DND-41 (cell line): Measurements from ENCODE around the gene GREM2.

ENCODE experiments used
- ATAC-seq: fragments of 200-7000 bp; cut with Tn5 transposase; 3 replicates; pipeline ENCODE4 v1.9.1; 2021; ENCODE audit warnings: low read depth; ENCODE audit not compliant: insufficient read depth
- DNase-seq: peaks from one replicate; pipeline ENCODE4 v3.0.0-alpha.2; 2020
- H2AFZ ChIP-seq: 2 replicates; pipeline ENCODE4 v1.6.0; 2012; ENCODE audit warnings: low read depth, low read length
- H3K27ac ChIP-seq: 2 replicates; pipeline ENCODE4 v1.5.1; 2012; ENCODE audit warnings: low read length, inconsistent platforms
- H3K27me3 ChIP-seq: fragments of 200-600 bp; sonication (generic); 2 replicates; pipeline ENCODE4 v1.6.0; 2012; ENCODE audit warnings: low read length, mild to moderate bottlenecking, inconsistent platforms; ENCODE audit not compliant: insufficient read depth, poor library complexity
- H3K36me3 ChIP-seq: 2 replicates; pipeline ENCODE4 v1.5.1; 2012; ENCODE audit warnings: low read length, inconsistent platforms; ENCODE audit not compliant: insufficient read depth
- H3K4me1 ChIP-seq: 2 replicates; pipeline ENCODE4 v1.5.1; 2012; ENCODE audit warnings: mild to moderate bottlenecking, low read length; ENCODE audit not compliant: insufficient read depth
- H3K4me2 ChIP-seq: 2 replicates; pipeline ENCODE4 v1.6.0; 2012; ENCODE audit warnings: mild to moderate bottlenecking, moderate library complexity, low read length, inconsistent platforms; ENCODE audit not compliant: insufficient read depth
- H3K4me3 ChIP-seq, 2 experiments: fragments of 200-600 bp in 1 of 2; shearing (Covaris generic) in 1 of 2; 2 replicates each; pipeline ENCODE4 v1.5.1; 2012 to 2016; ENCODE audit warnings: inconsistent platforms in 2 of 2, low read length in 2 of 2, mild to moderate bottlenecking in 2 of 2, low read depth in 1 of 2, moderate library complexity in 1 of 2
- H3K79me2 ChIP-seq: 2 replicates; pipeline ENCODE4 v1.6.0; 2012; ENCODE audit warnings: low read length, inconsistent platforms; ENCODE audit not compliant: insufficient read depth
- H3K9ac ChIP-seq: 2 replicates; pipeline ENCODE4 v1.6.0; 2012; ENCODE audit warnings: low read depth, mild to moderate bottlenecking, inconsistent platforms, low read length, moderate library complexity
- H3K9me3 ChIP-seq: 2 replicates; pipeline ENCODE4 v1.5.1; 2012; ENCODE audit warnings: low read length, moderate library complexity, mild to moderate bottlenecking, inconsistent platforms; ENCODE audit not compliant: insufficient read depth, severe bottlenecking
- H4K20me1 ChIP-seq: 2 replicates; pipeline ENCODE4 v1.6.0; 2012; ENCODE audit warnings: low read length; ENCODE audit not compliant: insufficient read depth
- EZH2 ChIP-seq: IDR thresholded peaks from 3 replicates; pipeline ENCODE4 v1.6.1; 2012; ENCODE audit warnings: borderline replicate concordance, low read depth, mild to moderate bottlenecking, moderate library complexity, low read length, inconsistent platforms; ENCODE audit not compliant: severe bottlenecking
- TF ChIP-seq, protein P1 (sequence below): IDR thresholded peaks from 2 replicates; pipeline ENCODE4 v1.5.1; 2012; ENCODE audit warnings: borderline replicate concordance, low read length, moderate library complexity, mild to moderate bottlenecking; ENCODE audit not compliant: poor library complexity, severe bottlenecking; ENCODE audit errors: extremely low read depth

Gene GREM2

DNA sequence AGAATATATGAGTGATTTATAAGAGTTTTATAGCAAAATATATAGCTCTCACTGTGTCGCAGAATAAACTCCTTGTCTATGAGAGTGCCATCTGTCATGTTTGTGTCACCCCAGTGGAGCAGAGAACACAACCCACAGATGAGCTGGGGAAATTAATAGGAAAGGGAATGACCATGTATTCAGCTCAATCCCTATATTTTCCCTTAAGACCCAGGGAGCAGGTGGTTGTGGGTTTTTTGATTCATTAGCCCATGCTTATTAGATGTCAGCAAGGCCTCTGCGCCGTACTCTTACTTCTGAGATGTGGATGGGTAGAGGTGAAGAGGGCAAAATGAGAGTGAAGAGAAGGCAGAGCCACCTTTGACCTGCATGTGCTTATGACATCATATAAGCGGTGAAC lies 4.1 kb upstream of the GREM2 start:
- H3K27ac ChIP-seq: no peak overlapping the region
- H3K79me2 ChIP-seq: no peaks in the 10 kb centered on the region
- no peaks in the 10 kb centered on the region for H3K9me3 ChIP-seq
- TF ChIP-seq EZH2: no peak
- TF ChIP-seq, protein P1, sequence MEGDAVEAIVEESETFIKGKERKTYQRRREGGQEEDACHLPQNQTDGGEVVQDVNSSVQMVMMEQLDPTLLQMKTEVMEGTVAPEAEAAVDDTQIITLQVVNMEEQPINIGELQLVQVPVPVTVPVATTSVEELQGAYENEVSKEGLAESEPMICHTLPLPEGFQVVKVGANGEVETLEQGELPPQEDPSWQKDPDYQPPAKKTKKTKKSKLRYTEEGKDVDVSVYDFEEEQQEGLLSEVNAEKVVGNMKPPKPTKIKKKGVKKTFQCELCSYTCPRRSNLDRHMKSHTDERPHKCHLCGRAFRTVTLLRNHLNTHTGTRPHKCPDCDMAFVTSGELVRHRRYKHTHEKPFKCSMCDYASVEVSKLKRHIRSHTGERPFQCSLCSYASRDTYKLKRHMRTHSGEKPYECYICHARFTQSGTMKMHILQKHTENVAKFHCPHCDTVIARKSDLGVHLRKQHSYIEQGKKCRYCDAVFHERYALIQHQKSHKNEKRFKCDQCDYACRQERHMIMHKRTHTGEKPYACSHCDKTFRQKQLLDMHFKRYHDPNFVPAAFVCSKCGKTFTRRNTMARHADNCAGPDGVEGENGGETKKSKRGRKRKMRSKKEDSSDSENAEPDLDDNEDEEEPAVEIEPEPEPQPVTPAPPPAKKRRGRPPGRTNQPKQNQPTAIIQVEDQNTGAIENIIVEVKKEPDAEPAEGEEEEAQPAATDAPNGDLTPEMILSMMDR: no peak
- H3K9ac ChIP-seq: no peak overlapping the region
- peaks cover 46% of the 10 kb centered on the region for H3K4me1 ChIP-seq
- no peaks in the 10 kb centered on the region for H3K27me3 ChIP-seq
- no peak overlapping the region for H3K4me2 ChIP-seq
- H2AFZ ChIP-seq: no peak overlapping the region
- no peaks in the 10 kb centered on the region for H3K36me3 ChIP-seq
- DNase-seq (no peak), ATAC-seq (no peak)
- H3K4me3 ChIP-seq: no peak overlapping the region
- no peaks in the 10 kb centered on the region for H4K20me1 ChIP-seq

DNA sequence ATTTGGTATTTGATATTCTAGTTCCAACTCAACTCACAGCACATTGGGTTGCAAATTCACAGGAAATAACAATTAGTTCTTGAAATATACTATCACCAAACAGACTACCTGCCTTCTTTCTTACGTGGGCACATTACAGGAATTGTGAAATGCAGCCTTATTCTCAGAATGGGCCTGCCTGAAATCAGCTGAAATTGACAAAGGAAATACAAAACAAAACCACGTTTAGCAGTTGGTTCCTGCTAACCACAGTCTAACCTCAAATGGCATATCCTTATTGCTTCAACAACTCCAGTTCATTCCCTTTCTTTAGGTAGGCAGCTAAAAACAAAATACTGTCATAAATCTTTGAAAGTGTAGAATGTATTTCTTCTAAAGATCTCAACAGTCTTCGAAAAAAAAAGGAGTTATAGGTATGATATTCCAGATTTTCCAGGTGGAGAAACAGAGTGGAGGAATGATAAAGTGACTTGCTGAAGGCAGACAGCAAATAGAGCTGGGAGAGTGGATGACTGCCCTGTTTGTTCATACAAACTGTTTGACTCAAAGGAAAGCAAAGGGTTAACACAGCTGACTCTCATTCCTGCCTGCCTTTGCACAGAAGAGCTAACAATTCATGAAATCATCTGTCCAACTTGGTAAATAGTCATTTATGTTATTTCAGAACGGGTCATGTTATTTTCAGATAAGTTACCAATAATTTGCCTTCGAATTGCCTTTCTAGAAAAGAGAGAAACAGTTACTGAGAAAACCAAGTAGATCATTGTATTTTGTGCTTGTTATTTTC lies 1.6 kb upstream of the GREM2 start:
- TF ChIP-seq, protein P1: no peak
- no peak for TF ChIP-seq EZH2
- Histone ChIP-seq H3K4me1 (peaks cover 37% of the 10 kb centered on the region), H3K27ac (peak overlapping the region; percentile 20), H3K79me2 (no peaks in the 10 kb centered on the region), H3K36me3 (no peaks in the 10 kb centered on the region), H2AFZ (no peak overlapping the region), H3K9ac (no peak overlapping the region), H3K4me2 (peak overlapping the region; percentile 48), H3K27me3 (no peaks in the 10 kb centered on the region), H3K4me3 (no peak overlapping the region), H4K20me1 (no peaks in the 10 kb centered on the region), H3K9me3 (no peaks in the 10 kb centered on the region)
- peak; percentile 51 for DNase-seq
- peak; percentile 89 for ATAC-seq

DNA sequence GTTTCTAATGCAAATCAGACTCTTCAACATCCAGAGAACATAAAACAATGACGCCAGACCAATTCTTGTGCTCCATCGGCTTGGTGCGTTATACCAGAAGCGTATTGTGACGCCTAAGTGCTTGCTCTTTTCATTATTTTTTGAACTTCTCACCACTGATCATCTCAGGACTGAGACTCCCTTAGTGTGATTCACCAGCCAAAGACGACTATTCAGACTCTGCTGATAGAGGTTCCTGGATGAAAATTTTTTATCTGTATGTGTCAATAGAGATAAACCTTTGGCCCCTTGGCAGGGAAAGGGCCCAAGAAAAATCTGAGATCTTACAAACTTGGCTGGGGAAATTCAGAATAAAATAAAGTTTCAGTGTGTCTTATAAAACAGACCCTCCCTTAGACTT lies 856 bp upstream of the GREM2 start:
- no peaks in the 10 kb centered on the region for H3K9me3 ChIP-seq
- no peaks in the 10 kb centered on the region for H4K20me1 ChIP-seq
- peak overlapping the region; percentile 48; the same call in 1 of the 2 replicates for H3K4me2 ChIP-seq
- no peak overlapping the region for H2AFZ ChIP-seq
- no peak overlapping the region for H3K4me3 ChIP-seq
- no peaks in the 10 kb centered on the region for H3K36me3 ChIP-seq
- TF ChIP-seq, protein P1: no peak
- TF ChIP-seq EZH2: no peak
- DNase-seq (no peak), ATAC-seq (no peak)
- peaks cover 36% of the 10 kb centered on the region for H3K4me1 ChIP-seq
- no peaks in the 10 kb centered on the region for H3K27me3 ChIP-seq
- no peaks in the 10 kb centered on the region for H3K79me2 ChIP-seq
- no peak overlapping the region for H3K9ac ChIP-seq
- H3K27ac ChIP-seq: no peak overlapping the region
